ENCODE measurements around the gene NOL4L. TPM values are rescaled to one million over a fixed set of nuclear protein-coding genes. Genes with fewer than 3 reads are reported as not detected.

The NOL4L gene
- total RNA-seq, 1 donor from 2014 or later: 37.7 TPM

GRCh38 chr20:32542259-32542615 is 42.9 kb downstream of the NOL4L start:
- Mint-ChIP-seq H3K27me3 (ENCODE audit: low read depth) (no peaks in the 10 kb centered on the region), H3K27ac (ENCODE audit: unreplicated experiment) (no peak overlapping the region), H3K4me3 (ENCODE audit: unreplicated experiment) (no peak overlapping the region), H3K4me1 (ENCODE audit: low read depth) (peaks cover 72% of the 10 kb centered on the region), H3K9me3 (ENCODE audit: low read depth) (no peaks in the 10 kb centered on the region), H3K36me3 (ENCODE audit: low read depth) (no peaks in the 10 kb centered on the region)
- TF ChIP-seq CTCF (IDR thresholded peaks at IDR 0.05): no peak
- no peak for DNase-seq (ENCODE audit: low spot score)

- H3K27ac Mint-ChIP-seq (ENCODE audit: unreplicated experiment): no peak overlapping the region
- H3K36me3 Mint-ChIP-seq (ENCODE audit: low read depth): no peaks in the 10 kb centered on the region
- no peak overlapping the region for H3K4me3 Mint-ChIP-seq (ENCODE audit: unreplicated experiment)
- H3K27me3 Mint-ChIP-seq (ENCODE audit: low read depth): no peaks in the 10 kb centered on the region
- no peak for TF ChIP-seq CTCF (IDR thresholded peaks at IDR 0.05)
- H3K9me3 Mint-ChIP-seq (ENCODE audit: low read depth): no peaks in the 10 kb centered on the region
- H3K4me1 Mint-ChIP-seq (ENCODE audit: low read depth): peaks cover 70% of the 10 kb centered on the region
- no peak for DNase-seq (ENCODE audit: low spot score)
These were observed 43.5 kb downstream of the NOL4L start for GRCh38 chr20:32541323-32542258.

- H3K27ac Mint-ChIP-seq (ENCODE audit: unreplicated experiment): peak overlapping the region; percentile 79
- H3K36me3 Mint-ChIP-seq (ENCODE audit: low read depth): no peaks in the 10 kb centered on the region
- no peaks in the 10 kb centered on the region for H3K27me3 Mint-ChIP-seq (ENCODE audit: low read depth)
- no peak overlapping the region for H3K4me3 Mint-ChIP-seq (ENCODE audit: unreplicated experiment)
- DNase-seq (ENCODE audit: low spot score): peak; percentile 78
- H3K9me3 Mint-ChIP-seq (ENCODE audit: low read depth): no peaks in the 10 kb centered on the region
- peaks cover 64% of the 10 kb centered on the region for H3K4me1 Mint-ChIP-seq (ENCODE audit: low read depth)
- no peak for TF ChIP-seq CTCF (IDR thresholded peaks at IDR 0.05)
These were observed 45.1 kb downstream of the NOL4L start for GRCh38 chr20:32539817-32540675.

- Mint-ChIP-seq H3K9me3 (ENCODE audit: low read depth) (no peaks in the 10 kb centered on the region), H3K4me3 (ENCODE audit: unreplicated experiment) (no peak overlapping the region), H3K27me3 (ENCODE audit: low read depth) (no peaks in the 10 kb centered on the region), H3K36me3 (ENCODE audit: low read depth) (no peaks in the 10 kb centered on the region), H3K4me1 (ENCODE audit: low read depth) (peaks cover 59% of the 10 kb centered on the region), H3K27ac (ENCODE audit: unreplicated experiment) (peak overlapping the region; percentile 79)
- no peak for TF ChIP-seq CTCF (IDR thresholded peaks at IDR 0.05)
- no peak for DNase-seq (ENCODE audit: low spot score)
These were observed 45.9 kb downstream of the NOL4L start for GRCh38 chr20:32539026-32539816.

Measured in chondrocyte (in vitro differentiated cells).